RWPE1 (cell line): ENCODE results near the gene SFPQ.

ENCODE experiments used
- CTCF ChIA-PET: fragments of 350-600 bp; sonication (Branson Sonifier 250); formaldehyde crosslinking; extraction: SDS; loops from one replicate; lab custom pipeline; 2021; lab: Yijun Ruan, JAX
- POLR2A ChIA-PET: fragments of 400-600 bp; formaldehyde crosslinking; extraction: SDS; loops from one replicate; lab custom pipeline; 2020; ENCODE audit warnings: antibody characterized with exemption; ENCODE audit not compliant: low non-redundant PET; lab: Yijun Ruan, JAX
- DNase-seq: peaks from one replicate; pipeline ENCODE4 v3.0.0; 2012; ENCODE audit warnings: low spot score
- H3K27ac ChIP-seq: fragments of 450-650 bp; 2 replicates; pipeline ENCODE4 v1.5.1; 2017
- CTCF ChIP-seq: fragments of 450-650 bp; conservative IDR thresholded peaks from 2 replicates; pipeline ENCODE4 v1.5.1; 2017; ENCODE audit warnings: low read depth, mild to moderate bottlenecking

SFPQ gene

GRCh38 chr1:35175098-35175576, 17.8 kb downstream of the SFPQ start:
- ChIA-PET CTCF (no interaction called here), POLR2A (no interaction called here)
- H3K27ac ChIP-seq: no peak overlapping the region
- no peak for TF ChIP-seq CTCF
- no peak for DNase-seq

GRCh38 chr1:35173909-35174540, 18.9 kb downstream of the SFPQ start:
- no peak for DNase-seq
- CTCF ChIA-PET: no interaction called here
- POLR2A ChIA-PET: no interaction called here
- TF ChIP-seq CTCF: no peak
- H3K27ac ChIP-seq: no peak overlapping the region

GRCh38 chr1:35173491-35173890, 19.5 kb downstream of the SFPQ start:
- ChIA-PET POLR2A (no interaction called here), CTCF (interaction anchor here (0.6 kb wide), 1 partner anchor 21 kb away, joined by 3 read pairs; no protein-coding TSS in a partner anchor)
- DNase-seq: no peak
- no peak overlapping the region for H3K27ac ChIP-seq
- TF ChIP-seq CTCF: no peak

- CTCF ChIA-PET: interaction anchor here (0.6 kb wide), 2 partner anchors 381 to 541 kb away, joined by 3 read pairs; no protein-coding TSS in a partner anchor
- POLR2A ChIA-PET: no interaction called here
- TF ChIP-seq CTCF: no peak
- H3K27ac ChIP-seq: no peak overlapping the region
- no peak for DNase-seq
These were observed 20.9 kb downstream of the SFPQ start for GRCh38 chr1:35172022-35172421.

GRCh38 chr1:35171579-35171978, 21.4 kb downstream of the SFPQ start:
- ChIA-PET POLR2A (no interaction called here), CTCF (interaction anchor here (0.6 kb wide), 1 partner anchor 380 kb away, joined by 3 read pairs; no protein-coding TSS in a partner anchor)
- no peak for TF ChIP-seq CTCF

GRCh38 chr1:35164893-35165292, 28.1 kb downstream of the SFPQ start:
- POLR2A ChIA-PET: no interaction called here
- CTCF ChIA-PET: no interaction called here
- DNase-seq: no peak
- no peak for TF ChIP-seq CTCF
- H3K27ac ChIP-seq: no peak overlapping the region

More at GRCh38 chr1:35171579-35171978, 21.4 kb downstream of the SFPQ start:
- H3K27ac ChIP-seq: no peak overlapping the region
- no peak for DNase-seq
